Testis (tissue), 2 donors: ENCODE results near the gene ZNF441.
A peak's percentile ranks its signal among the peaks of the same experiment; 100 is the strongest.

Experiments used
- POLR2A ChIP-seq: fragments of 450-650 bp; IDR thresholded peaks from one replicate; pipeline ENCODE4 v1.6.1; 2017; ENCODE audit warnings: antibody characterized with exemption, mild to moderate bottlenecking, moderate library complexity
- TF ChIP-seq, protein P1 (sequence below), 3 experiments: fragments of 450-650 bp in 2 of 3; fragments of 200-600 bp in 1 of 3; sonication (generic) in 1 of 3; IDR thresholded peaks; one replicate each; pipeline ENCODE4 v1.5.1; 2016 to 2019; ENCODE audit warnings: antibody characterized with exemption in 3 of 3, mild to moderate bottlenecking in 2 of 3, moderate library complexity in 1 of 3

DNA sequence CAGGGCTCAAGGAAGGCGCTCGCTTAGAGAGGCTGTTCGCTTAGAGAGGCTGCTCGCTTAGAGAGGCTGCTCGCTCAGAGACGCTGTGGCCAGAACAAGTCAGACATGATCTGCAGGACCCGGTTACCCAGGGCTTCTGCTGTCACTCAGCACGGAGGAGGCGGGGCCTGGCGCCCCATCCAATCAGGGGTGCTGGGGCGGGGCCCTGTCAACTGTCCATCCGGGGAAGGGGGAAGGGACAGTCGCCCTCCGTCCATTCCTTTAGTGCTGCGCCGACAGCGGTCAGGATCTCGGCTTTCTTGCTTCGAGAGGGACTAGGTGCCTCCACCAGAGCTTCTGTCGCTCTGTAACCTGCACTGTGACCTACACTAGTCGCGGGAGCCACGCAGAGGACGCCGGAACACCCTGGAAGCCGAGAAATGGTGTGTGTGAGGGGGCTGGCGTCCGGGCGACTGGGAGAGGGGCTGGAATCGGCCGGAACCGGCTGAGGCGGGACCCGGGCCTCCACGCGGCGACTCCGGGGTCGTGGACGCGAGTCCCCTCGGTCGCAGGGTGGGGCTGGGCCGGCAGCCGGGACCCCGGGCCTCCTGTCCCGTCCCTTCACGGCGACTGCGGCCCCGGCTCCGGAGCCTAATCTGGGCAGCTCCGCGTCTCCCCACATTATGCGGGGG lies 47.4 kb downstream of the ZNF441 start, which contains the start of gene ZNF440:
- TF ChIP-seq POLR2A: peak; percentile 63
- TF ChIP-seq, protein P1, sequence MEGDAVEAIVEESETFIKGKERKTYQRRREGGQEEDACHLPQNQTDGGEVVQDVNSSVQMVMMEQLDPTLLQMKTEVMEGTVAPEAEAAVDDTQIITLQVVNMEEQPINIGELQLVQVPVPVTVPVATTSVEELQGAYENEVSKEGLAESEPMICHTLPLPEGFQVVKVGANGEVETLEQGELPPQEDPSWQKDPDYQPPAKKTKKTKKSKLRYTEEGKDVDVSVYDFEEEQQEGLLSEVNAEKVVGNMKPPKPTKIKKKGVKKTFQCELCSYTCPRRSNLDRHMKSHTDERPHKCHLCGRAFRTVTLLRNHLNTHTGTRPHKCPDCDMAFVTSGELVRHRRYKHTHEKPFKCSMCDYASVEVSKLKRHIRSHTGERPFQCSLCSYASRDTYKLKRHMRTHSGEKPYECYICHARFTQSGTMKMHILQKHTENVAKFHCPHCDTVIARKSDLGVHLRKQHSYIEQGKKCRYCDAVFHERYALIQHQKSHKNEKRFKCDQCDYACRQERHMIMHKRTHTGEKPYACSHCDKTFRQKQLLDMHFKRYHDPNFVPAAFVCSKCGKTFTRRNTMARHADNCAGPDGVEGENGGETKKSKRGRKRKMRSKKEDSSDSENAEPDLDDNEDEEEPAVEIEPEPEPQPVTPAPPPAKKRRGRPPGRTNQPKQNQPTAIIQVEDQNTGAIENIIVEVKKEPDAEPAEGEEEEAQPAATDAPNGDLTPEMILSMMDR (IDR thresholded peaks at IDR 0.05): no peak
